ENCODE data around the gene PP2D1.

DNA sequence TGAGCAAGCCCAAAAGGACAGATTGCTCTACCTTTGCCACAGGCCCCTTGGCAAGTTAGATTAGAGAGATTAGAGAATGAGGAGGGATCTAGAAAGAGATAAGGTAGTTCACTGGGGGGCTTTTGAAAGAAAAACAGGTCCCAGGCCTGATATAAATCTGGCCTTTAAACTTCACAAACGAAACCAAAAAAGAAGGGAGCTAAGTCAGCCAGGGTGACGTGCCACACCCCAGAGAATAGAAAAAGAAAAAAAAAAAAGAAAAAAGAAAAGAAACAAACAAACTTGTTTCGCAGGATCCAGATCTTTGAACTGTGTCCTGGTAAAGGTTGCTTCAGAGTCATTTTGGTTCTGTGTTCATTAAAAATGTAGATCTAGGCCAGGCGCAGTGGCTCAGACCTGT is 31.8 kb upstream of the PP2D1 start:
- no peak for TF ChIP-seq POLR2AphosphoS5 (IDR thresholded peaks at IDR 0.05; ENCODE audit: low read depth, low read length)
- TF ChIP-seq CTCF (IDR thresholded peaks at IDR 0.05) = no peak
- no peak for TF ChIP-seq REST (IDR thresholded peaks at IDR 0.05; ENCODE audit: insufficient read depth in 1 of 2, low read depth in 2 of 2, low read length in 1 of 2)
- no peak for TF ChIP-seq TCF7L2 (IDR thresholded peaks at IDR 0.05; ENCODE audit: low read depth, low read length)
- no peak for TF ChIP-seq SIN3A (IDR thresholded peaks at IDR 0.05; ENCODE audit: borderline replicate concordance, insufficient read depth, low read depth, low read length)
